Kidney epithelial cell (primary cell): ENCODE data around the gene DOCK3. TPM values are rescaled to one million over a fixed set of nuclear protein-coding genes. Genes with fewer than 3 reads are reported as not detected.

ENCODE experiments used
- DNase-seq: peaks from one replicate; pipeline ENCODE4 v3.0.0-alpha.2; 2010; ENCODE audit warnings: low read depth
- H3K27me3 ChIP-seq: 2 replicates; pipeline ENCODE4 v1.6.0; 2011; ENCODE audit warnings: low read length; ENCODE audit not compliant: control insufficient read depth, insufficient read depth
- H3K36me3 ChIP-seq: 2 replicates; pipeline ENCODE4 v1.5.1; 2011; ENCODE audit warnings: low read length; ENCODE audit not compliant: control insufficient read depth, insufficient read depth
- H3K4me3 ChIP-seq: 2 replicates; pipeline ENCODE4 v1.5.1; 2011; ENCODE audit warnings: low read depth, mild to moderate bottlenecking, control low read depth, low read length
- total RNA-seq: library from RNA; depleted of rRNA; stranded (reverse); fragments of >200 nt; gene quantifications from 2 replicates; pipeline ENCODE4 v1.2.3, GENCODE V29; 2015
- TF ChIP-seq, protein P1 (sequence below): IDR thresholded peaks from 2 replicates; pipeline ENCODE4 v1.5.1; 2011; ENCODE audit warnings: mild to moderate bottlenecking, moderate library complexity, low read length, control low read depth, inconsistent platforms; ENCODE audit not compliant: insufficient read depth, poor library complexity, severe bottlenecking

DOCK3 gene
- total RNA-seq, 1 donor from 2014 or later: 1.7 TPM

DNA sequence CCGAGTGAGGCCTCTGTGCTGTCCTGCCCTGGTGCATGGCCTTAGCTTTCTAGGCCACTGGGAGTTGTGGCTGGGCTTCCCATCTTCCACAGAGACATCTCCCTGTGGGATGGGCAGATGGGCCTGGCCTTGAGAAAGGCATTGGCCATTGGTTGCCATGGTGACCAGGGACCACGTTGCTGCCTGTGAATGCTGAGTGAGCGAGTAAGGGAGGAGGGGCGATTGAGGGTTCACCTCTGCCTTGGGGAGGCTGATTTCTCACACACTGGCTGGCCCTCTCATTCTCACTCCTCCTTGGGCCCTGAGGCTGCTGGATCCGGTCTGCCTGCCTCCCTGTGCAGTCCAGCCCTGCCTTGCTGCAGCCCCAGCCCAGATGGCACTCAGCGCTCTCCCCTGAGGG, 26.4 kb upstream of the DOCK3 start:
- DNase-seq: no peak
- Histone ChIP-seq H3K4me3 (no peak overlapping the region), H3K27me3 (no peaks in the 10 kb centered on the region), H3K36me3 (no peaks in the 10 kb centered on the region)
- TF ChIP-seq, protein P1, sequence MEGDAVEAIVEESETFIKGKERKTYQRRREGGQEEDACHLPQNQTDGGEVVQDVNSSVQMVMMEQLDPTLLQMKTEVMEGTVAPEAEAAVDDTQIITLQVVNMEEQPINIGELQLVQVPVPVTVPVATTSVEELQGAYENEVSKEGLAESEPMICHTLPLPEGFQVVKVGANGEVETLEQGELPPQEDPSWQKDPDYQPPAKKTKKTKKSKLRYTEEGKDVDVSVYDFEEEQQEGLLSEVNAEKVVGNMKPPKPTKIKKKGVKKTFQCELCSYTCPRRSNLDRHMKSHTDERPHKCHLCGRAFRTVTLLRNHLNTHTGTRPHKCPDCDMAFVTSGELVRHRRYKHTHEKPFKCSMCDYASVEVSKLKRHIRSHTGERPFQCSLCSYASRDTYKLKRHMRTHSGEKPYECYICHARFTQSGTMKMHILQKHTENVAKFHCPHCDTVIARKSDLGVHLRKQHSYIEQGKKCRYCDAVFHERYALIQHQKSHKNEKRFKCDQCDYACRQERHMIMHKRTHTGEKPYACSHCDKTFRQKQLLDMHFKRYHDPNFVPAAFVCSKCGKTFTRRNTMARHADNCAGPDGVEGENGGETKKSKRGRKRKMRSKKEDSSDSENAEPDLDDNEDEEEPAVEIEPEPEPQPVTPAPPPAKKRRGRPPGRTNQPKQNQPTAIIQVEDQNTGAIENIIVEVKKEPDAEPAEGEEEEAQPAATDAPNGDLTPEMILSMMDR: no peak

DNA sequence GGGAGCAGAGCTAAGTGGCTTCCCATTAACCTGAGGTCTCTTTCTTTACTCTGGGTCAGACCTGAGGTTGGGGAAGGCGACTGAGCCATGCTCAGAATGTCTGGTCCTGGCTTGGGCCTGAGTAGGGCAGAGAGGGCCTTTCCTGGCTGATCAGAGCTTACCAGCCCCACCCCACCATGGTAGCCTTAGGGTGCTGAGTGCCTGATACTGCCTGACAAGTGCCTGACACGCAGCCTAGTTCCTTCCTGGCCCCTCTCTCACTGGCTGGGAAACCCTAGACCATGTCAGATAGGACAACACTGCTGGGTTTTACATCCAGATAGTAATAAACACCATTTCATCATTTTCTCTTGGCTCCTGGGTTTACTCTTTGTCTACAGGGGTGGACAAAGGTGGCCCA, 25.8 kb upstream of the DOCK3 start:
- no peak overlapping the region for H3K4me3 ChIP-seq
- no peaks in the 10 kb centered on the region for H3K27me3 ChIP-seq
- no peak for DNase-seq
- TF ChIP-seq, protein P1: no peak
- H3K36me3 ChIP-seq: no peaks in the 10 kb centered on the region

DNA sequence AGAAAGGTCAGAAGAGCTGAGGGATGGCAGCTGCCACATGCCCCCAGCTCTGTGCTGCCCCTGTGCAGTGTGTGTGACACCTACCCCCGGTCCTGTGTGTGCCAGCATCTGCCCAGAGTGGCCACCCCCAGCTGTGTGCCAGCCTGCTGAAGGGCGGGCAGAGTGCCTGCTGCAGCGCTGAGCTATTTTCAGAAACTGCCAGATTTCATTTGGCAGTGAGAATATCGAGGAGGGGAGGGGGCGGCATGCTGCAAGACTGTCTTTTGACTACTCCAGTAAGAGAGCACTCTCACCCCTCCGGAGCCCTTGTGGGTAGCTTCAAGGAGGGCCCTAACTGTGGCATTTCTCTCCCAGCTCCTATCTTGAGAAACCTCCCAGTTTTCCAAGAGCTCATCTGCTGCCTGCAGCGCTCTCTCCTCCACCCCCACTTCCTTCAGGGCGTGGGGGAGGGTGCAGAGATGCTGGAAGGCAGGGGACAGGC, 25.2 kb upstream of the DOCK3 start:
- Histone ChIP-seq H3K36me3 (no peaks in the 10 kb centered on the region), H3K4me3 (no peak overlapping the region), H3K27me3 (no peaks in the 10 kb centered on the region)
- DNase-seq: no peak
- TF ChIP-seq, protein P1: no peak

DNA sequence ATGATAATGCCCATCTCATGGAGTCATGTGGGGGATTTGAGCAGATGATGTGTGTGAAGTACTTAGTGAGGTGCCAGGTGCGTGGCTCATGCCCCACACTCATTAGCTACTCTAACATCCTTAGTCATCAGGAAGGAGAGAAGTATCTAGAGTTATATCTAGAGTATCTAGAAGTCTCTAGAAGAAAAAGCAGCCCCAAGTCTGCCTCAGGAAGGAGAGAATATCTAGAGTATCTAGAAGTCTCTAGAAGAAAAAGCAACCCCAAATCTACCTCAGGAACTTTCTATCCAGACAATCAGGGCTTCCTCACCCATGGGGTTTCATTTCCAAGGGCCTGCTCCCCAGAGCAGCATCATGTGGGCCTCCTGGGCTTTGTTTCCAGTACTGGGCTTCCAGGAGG, 24.7 kb upstream of the DOCK3 start:
- H3K36me3 ChIP-seq: no peaks in the 10 kb centered on the region
- TF ChIP-seq, protein P1: no peak
- H3K27me3 ChIP-seq: no peaks in the 10 kb centered on the region
- no peak for DNase-seq
- no peak overlapping the region for H3K4me3 ChIP-seq

DNA sequence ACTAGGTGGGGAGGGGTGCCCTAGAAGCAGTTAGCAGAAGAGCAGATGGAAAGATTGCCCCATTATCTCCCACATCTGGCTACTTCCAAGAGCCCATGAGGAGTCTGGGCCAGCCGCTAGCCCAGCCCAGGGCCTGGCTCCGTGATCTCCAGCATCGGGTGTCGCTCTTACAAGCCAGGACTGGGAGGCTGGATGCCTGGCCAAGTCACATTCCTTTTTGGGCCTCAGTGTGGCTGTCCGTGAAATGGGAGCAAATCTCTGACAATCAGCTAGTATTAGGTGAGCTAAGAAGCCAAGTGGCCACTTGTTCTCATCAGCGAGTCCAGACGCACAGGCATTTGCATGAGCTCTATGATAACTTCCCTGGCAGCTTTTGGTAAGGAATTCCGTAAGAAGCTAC, 23.3 kb upstream of the DOCK3 start:
- H3K36me3 ChIP-seq: no peaks in the 10 kb centered on the region
- no peaks in the 10 kb centered on the region for H3K27me3 ChIP-seq
- TF ChIP-seq, protein P1: no peak
- no peak overlapping the region for H3K4me3 ChIP-seq
- no peak for DNase-seq

DNA sequence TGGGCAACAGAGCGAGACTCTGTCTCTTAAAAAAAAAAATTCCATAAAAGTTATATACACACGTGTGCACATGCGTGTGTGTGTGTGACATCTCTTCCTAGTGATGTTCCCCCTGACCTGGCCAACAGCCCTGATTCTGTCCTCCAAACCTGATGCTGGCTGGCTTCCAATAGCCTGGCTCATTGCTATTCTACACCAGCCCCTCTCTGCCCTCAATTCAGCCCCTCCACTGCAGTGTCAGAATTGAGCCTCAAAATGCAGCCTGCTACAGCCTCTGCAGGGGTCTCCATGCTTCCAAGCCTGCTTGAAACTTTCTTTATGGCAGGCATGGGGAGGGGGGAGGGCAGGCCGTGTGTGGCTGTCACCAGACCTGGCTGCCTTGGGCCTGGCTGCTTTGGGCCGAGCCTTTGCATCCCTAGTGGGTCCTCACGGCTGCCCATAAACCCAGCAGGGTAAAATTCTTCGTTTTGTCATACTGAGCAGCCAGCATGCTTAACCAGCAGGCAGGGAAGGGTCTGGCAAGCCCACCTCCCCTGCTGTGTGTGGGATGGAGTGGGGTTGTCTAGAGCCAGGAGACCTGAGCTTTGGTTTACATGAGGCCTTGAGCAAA, 22.7 kb upstream of the DOCK3 start:
- no peaks in the 10 kb centered on the region for H3K36me3 ChIP-seq
- TF ChIP-seq, protein P1: no peak
- H3K4me3 ChIP-seq: no peak overlapping the region
- H3K27me3 ChIP-seq: no peaks in the 10 kb centered on the region
- no peak for DNase-seq
